C4-2B (cell line): ENCODE data around the gene LARP6.

ENCODE experiments used
- H3K27ac ChIP-seq: fragments of 450-650 bp; 2 replicates; pipeline ENCODE4 v1.5.1; 2017
- ZFX ChIP-seq: fragments of 450-650 bp; IDR thresholded peaks from 2 replicates; pipeline ENCODE4 v1.6.1; 2017
- TF ChIP-seq, protein P1 (sequence below): fragments of 450-650 bp; conservative IDR thresholded peaks from 2 replicates; pipeline ENCODE4 v1.5.1; 2017; ENCODE audit warnings: mild to moderate bottlenecking

The LARP6 gene

DNA sequence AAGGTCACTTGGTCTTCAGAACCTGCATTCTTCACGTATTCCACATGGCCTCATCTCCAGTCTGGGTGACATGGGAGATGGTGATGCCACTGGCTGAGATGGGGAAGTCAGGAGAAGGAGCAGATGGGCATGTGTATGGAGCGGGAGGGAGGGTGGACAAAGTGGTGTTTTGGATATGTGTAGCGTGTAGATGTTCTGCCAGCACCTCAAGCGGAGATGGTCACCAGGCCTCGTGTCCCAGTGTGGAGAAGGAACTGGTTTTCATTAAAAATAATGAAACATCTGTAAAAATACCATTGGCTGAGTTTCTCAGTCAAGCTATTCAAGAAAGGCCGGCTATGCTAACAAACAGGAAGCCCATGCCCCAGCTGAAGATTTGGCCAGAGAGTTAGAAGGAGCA is 26.2 kb downstream of the LARP6 start:
- no peak overlapping the region for H3K27ac ChIP-seq
- TF ChIP-seq, protein P1, sequence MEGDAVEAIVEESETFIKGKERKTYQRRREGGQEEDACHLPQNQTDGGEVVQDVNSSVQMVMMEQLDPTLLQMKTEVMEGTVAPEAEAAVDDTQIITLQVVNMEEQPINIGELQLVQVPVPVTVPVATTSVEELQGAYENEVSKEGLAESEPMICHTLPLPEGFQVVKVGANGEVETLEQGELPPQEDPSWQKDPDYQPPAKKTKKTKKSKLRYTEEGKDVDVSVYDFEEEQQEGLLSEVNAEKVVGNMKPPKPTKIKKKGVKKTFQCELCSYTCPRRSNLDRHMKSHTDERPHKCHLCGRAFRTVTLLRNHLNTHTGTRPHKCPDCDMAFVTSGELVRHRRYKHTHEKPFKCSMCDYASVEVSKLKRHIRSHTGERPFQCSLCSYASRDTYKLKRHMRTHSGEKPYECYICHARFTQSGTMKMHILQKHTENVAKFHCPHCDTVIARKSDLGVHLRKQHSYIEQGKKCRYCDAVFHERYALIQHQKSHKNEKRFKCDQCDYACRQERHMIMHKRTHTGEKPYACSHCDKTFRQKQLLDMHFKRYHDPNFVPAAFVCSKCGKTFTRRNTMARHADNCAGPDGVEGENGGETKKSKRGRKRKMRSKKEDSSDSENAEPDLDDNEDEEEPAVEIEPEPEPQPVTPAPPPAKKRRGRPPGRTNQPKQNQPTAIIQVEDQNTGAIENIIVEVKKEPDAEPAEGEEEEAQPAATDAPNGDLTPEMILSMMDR: no peak
- no peak for TF ChIP-seq ZFX

DNA sequence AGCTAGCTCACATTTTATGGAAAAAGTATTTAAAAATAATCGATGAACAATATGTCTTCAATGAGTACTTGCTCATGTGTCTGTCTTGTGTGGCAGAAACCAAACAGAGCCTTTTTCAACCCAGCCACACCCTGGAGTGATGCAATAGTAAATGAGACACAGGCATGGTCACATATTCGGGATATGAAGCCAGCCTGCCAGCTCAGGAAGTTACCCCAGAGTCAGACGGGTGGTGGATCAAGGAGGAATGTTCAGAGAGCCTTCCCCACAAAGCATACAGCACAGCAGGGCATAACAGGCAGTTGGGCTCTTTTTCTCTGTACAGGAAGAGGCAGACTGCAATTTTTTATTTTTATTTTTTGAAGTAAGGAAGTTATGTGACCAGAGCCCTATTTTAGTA is 27.3 kb downstream of the LARP6 start:
- TF ChIP-seq ZFX: no peak
- TF ChIP-seq, protein P1: no peak
- H3K27ac ChIP-seq: no peak overlapping the region

DNA sequence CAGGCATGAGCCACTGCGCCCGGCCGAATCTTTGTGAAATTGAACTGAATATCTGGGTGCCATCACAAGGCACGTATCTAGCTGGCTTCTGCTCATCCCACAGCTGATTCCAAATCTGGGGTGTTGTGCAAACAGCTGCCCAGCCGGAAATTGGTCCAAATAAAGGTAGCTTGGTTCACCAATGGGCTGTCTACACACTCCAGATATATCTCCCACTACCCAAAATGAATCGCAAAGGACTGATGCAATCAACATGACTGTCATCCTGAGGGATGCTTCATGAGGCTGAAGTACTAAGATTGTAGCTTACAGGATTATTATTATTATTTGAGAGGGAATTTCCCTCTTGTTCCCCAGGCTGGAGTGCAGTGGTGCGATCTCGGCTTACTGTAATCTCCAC is 28.1 kb downstream of the LARP6 start:
- H3K27ac ChIP-seq: peak overlapping the region; percentile 11; the same call in 1 of the 2 replicates
- no peak for TF ChIP-seq ZFX
- TF ChIP-seq, protein P1: no peak

DNA sequence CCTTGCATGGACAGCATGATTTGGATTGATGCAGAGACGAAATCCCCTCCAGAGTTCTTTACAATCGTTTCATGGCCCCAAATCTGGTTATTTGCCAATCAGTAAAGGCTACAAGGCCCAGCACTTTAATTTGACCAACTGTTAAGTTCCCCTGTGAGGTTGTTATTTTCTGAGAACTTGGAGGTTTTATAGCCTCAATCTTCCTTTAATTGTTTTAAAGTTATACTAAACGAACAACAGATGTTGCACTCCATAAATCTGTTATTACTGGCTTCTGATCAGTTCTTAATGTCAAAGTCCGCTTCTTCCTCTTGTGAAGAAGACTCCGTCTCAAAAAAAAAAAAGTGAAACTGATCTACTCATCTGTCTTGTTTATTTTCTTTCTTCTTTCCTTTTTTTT is 30.8 kb downstream of the LARP6 start:
- no peak overlapping the region for H3K27ac ChIP-seq

DNA sequence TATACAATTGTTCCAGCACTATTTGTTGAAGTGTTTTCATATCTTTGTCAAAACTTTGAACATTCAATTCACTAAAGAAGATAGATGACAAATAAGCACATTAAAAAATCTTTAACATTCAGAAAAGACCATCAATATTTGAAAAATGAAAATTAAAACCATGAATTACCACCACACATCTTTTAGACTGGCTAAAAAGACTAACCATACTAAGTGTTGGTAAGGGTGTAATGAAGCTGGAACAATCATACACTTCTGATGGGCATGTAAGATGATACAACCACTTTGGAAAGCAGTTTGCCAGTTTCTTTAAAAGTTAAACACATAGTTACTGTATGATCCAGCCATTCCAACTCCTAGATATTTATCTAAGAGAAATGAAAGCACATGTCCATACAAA is 33.7 kb downstream of the LARP6 start:
- TF ChIP-seq ZFX: no peak
- TF ChIP-seq, protein P1: no peak
- no peak overlapping the region for H3K27ac ChIP-seq

More for the DNA sequence above, 30.8 kb downstream of the LARP6 start:
- TF ChIP-seq, protein P1: no peak
- TF ChIP-seq ZFX: no peak

DNA sequence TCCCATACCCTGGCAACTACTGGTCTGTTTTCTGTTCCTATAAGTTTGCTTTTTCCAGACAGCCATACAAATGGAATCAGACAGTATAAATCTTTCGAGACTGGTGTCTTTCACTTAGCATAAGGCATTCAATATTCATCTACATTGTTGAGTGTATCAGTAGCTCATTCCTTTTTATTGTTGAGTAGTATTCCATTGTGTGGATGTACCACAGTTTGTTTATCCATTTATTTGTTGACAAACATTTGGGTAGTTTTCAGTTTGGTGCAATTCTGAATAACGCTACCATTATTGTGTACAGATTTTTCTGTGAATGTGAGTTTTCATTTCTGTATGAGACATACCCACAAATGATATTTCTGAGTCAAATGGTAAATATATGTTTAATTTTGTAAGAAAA is 35.4 kb downstream of the LARP6 start:
- TF ChIP-seq, protein P1: no peak
- no peak for TF ChIP-seq ZFX
- H3K27ac ChIP-seq: no peak overlapping the region

DNA sequence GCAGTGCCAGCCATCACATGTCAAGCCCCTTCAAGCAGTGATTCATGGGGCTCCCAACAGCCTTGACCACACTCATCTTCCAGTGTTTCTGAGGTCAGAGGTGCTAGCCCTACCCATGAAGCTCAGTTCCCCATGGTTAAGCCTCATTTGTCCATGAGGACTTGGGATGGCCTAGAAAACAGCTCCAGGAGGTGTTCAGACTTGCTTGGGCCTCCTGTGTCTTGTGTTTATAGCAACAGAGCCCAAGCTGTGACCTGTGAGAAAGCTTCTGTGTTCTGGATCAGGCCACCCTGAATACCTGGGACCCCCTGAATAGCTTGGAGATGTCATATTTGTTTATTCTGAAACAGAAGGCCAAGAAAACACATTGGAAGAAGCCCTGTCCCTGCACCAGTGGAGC is 36.7 kb downstream of the LARP6 start:
- H3K27ac ChIP-seq: no peak overlapping the region
- TF ChIP-seq, protein P1: no peak
- TF ChIP-seq ZFX: no peak
